Left lung (tissue), 14 donors: ENCODE data around the gene B3GNT4. TPM values are rescaled to one million over a fixed set of nuclear protein-coding genes. Genes with fewer than 3 reads are reported as not detected.
A peak's percentile ranks its signal among the peaks of the same experiment; 100 is the strongest.

ENCODE experiments used
- ATAC-seq: fragments of 200-7000 bp; cut with Tn5 transposase; one replicate; pipeline ENCODE4 v1.9.1; 2020; ENCODE audit warnings: moderate library complexity
- DNase-seq, 4 donors: peaks; one replicate each; pipeline ENCODE4 v3.0.0-alpha.2; 2013 to 2020
- H3K27ac ChIP-seq, 2 donors: fragments of 200-600 bp; sonication (generic) in 1 of 2; one replicate each; pipeline versions ENCODE4 v1.5.0 to v1.8.0; 2020 to 2021
- H3K27me3 ChIP-seq, 2 donors: fragments of 200-600 bp; sonication (generic) in 1 of 2; one replicate each; pipeline versions ENCODE4 v1.5.0 to v1.8.0; 2020 to 2021
- H3K36me3 ChIP-seq, 2 donors: fragments of 200-600 bp; sonication (generic) in 1 of 2; one replicate each; pipeline versions ENCODE4 v1.5.0 to v1.8.0; 2020 to 2021
- H3K4me1 ChIP-seq, 2 donors: fragments of 200-600 bp; one replicate each; pipeline ENCODE4 v1.8.0; 2021
- H3K4me3 ChIP-seq, 2 donors: fragments of 200-600 bp; sonication (generic) in 1 of 2; one replicate each; pipeline versions ENCODE4 v1.5.0 to v1.8.0; 2020 to 2021; ENCODE audit warnings: mild to moderate bottlenecking in 1 of 2
- H3K9me3 ChIP-seq, 2 donors: fragments of 200-600 bp; sonication (generic) in 1 of 2; one replicate each; pipeline versions ENCODE4 v1.5.0 to v1.8.0; 2020 to 2021
- intact Hi-C, 2 donors: fragments of 100-400 bp; cut with DNase I; formaldehyde crosslinking; loops; one replicate each; pipeline versions ENCODE4 v1.11.2 to v1.14.2; 2022
- long read RNA-seq, 12 donors: library from polyadenylated mRNA in 2 of 12; unstranded in 2 of 12; transcript quantifications; one replicate each; pipeline ENCODE4 v2.0.0 and lab custom pipeline, GENCODE V29; 2019 to 2026
- polyA plus RNA-seq, 6 donors: library from polyadenylated mRNA; unstranded; fragments of 120-200 nt; gene quantifications; one replicate each; pipeline ENCODE4 v1.2.1, GENCODE V29; 2013; ENCODE audit not compliant: insufficient read length in 6 of 6
- total RNA-seq, 2 donors: library from RNA; stranded (reverse); fragmentation: NEBNext Ultra II Directional; extraction: Animal tissue kit (Norgen Biotek cat#: 25700); gene quantifications; one replicate each; pipeline ENCODE4 v1.2.1, GENCODE V29; 2021
- TF ChIP-seq, protein P1 (sequence below), 2 donors: fragments of 200-600 bp; sonication (generic) in 1 of 2; IDR thresholded peaks; one replicate each; pipeline versions ENCODE4 v1.5.0 to v1.8.0; 2021; ENCODE audit warnings: antibody characterized with exemption in 2 of 2
- donor health status: DM: no; HTN: yes; CAD: no.
- donor health status: DM: no; HTN: no; CAD: no.

B3GNT4 gene
- total RNA-seq (under 1 TPM; 0.23 to 0.42 TPM), polyA plus RNA-seq (1 to 10 TPM in 3 of 6 donors, under 1 TPM in 3; 0.22 to 1.6 (median 1.1) TPM)
- long read RNA-seq, donor 1, partial matches to known transcripts: 5 of 33 reads
- long read RNA-seq, donor 1, other reads (novel, unspliced or antisense): 28 of 33 reads
- long read RNA-seq, donor 2: 0 reads
- long read RNA-seq, donor 3: 0 reads
- long read RNA-seq, donor 4: 0 reads
- long read RNA-seq, donor 5: 0 reads
- long read RNA-seq, donor 6: 0 reads
- long read RNA-seq, donor 7: 0 reads
- long read RNA-seq, donor 8: 0 reads
- long read RNA-seq, donor 9: 0 reads
- long read RNA-seq, donor 10: 0 reads
- long read RNA-seq, donor 11, partial matches to known transcripts: 0 of 5 reads
- long read RNA-seq, donor 11, other reads (novel, unspliced or antisense): 0 of 5 reads
- long read RNA-seq, donor 12: 0 reads

GRCh38 chr12:122203301-122204166 lies at the start of gene B3GNT4:
Gene B3GNT4, plus strand, starts transcription at chr12:122203709. Its CDS starts 910 bp downstream, at chr12:122204619.
- intact Hi-C loops: no loop called here
- H3K9me3 ChIP-seq: no peaks in the 10 kb centered on the region
- peak in 3 of 4 donors; percentile 57 to 89 (median 69) for DNase-seq
- peak; percentile 92 for ATAC-seq
- H3K27me3 ChIP-seq: peaks cover 22 to 81% of the 10 kb centered on the region in 2 donors
- H3K27ac ChIP-seq: no peak within 1 kb of the TSS
- peaks cover 0 to 17% of the 10 kb centered on the region in 2 donors for H3K4me1 ChIP-seq
- peak within 1 kb of the TSS; percentile 50 to 62 for H3K4me3 ChIP-seq
- TF ChIP-seq, protein P1, sequence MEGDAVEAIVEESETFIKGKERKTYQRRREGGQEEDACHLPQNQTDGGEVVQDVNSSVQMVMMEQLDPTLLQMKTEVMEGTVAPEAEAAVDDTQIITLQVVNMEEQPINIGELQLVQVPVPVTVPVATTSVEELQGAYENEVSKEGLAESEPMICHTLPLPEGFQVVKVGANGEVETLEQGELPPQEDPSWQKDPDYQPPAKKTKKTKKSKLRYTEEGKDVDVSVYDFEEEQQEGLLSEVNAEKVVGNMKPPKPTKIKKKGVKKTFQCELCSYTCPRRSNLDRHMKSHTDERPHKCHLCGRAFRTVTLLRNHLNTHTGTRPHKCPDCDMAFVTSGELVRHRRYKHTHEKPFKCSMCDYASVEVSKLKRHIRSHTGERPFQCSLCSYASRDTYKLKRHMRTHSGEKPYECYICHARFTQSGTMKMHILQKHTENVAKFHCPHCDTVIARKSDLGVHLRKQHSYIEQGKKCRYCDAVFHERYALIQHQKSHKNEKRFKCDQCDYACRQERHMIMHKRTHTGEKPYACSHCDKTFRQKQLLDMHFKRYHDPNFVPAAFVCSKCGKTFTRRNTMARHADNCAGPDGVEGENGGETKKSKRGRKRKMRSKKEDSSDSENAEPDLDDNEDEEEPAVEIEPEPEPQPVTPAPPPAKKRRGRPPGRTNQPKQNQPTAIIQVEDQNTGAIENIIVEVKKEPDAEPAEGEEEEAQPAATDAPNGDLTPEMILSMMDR (IDR thresholded peaks at IDR 0.05): no peak
- H3K36me3 ChIP-seq: peaks cover 0 to 20% of the 10 kb centered on the region in 2 donors

DNA sequence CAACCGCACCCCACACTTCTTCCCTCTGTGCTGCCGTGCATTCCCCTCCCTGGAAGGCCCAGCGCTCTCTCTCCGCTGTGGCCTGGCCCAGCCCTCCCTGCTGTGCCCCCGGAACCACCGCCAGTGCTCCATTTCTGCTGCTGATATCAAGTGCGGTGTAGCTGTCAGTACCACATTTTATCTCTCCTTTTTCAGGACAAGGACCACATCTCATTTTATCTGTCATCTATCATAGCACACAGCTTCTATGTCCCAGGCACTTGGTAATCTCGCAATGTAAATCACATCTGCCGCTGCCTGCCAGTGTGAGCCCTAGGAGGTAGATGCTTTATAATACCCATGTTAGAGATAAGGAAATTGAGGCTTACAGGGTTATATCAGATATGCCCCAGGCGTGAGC lies 47.8 kb upstream of the B3GNT4 start:
- Histone ChIP-seq H3K27me3 (no peaks in the 10 kb centered on the region), H3K27ac (no peak overlapping the region), H3K9me3 (no peaks in the 10 kb centered on the region), H3K4me1 (no peaks in the 10 kb centered on the region), H3K36me3 (no peaks in the 10 kb centered on the region), H3K4me3 (no peak overlapping the region)
- TF ChIP-seq, protein P1 (IDR thresholded peaks at IDR 0.05): no peak
- DNase-seq (no peak), ATAC-seq (no peak)
- intact Hi-C loops: no loop called here

GRCh38 chr12:122158700-122159285 lies 44.7 kb upstream of the B3GNT4 start:
- no peak for DNase-seq
- no peak for ATAC-seq

GRCh38 chr12:122159882-122160281 lies 43.6 kb upstream of the B3GNT4 start:
- no peak for DNase-seq
- TF ChIP-seq, protein P1 (IDR thresholded peaks at IDR 0.05): no peak
- H3K4me1 ChIP-seq: no peaks in the 10 kb centered on the region
- H3K9me3 ChIP-seq: no peaks in the 10 kb centered on the region
- intact Hi-C loops: no loop called here
- H3K36me3 ChIP-seq: no peaks in the 10 kb centered on the region
- no peak overlapping the region for H3K27ac ChIP-seq
- H3K27me3 ChIP-seq: peaks cover 0 to 7% of the 10 kb centered on the region in 2 donors
- ATAC-seq: no peak
- no peak overlapping the region for H3K4me3 ChIP-seq

More at GRCh38 chr12:122158700-122159285, 44.7 kb upstream of the B3GNT4 start:
- TF ChIP-seq, protein P1 (IDR thresholded peaks at IDR 0.05): no peak
- Histone ChIP-seq H3K27ac (no peak overlapping the region), H3K9me3 (no peaks in the 10 kb centered on the region), H3K4me3 (no peak overlapping the region), H3K36me3 (no peaks in the 10 kb centered on the region), H3K27me3 (no peaks in the 10 kb centered on the region), H3K4me1 (no peaks in the 10 kb centered on the region)
- intact Hi-C loops: no loop called here
